NCI-H345 treated with DMSO at 0.1 percent for 48 hours (cell line): ENCODE data around the gene ZFAND4.
"Not testable (repeated sequence)": the region's sequence is repeated elsewhere in the genome, so short reads cannot be mapped to it uniquely, and the experiment has no call there.

ENCODE experiments used
- DNase-seq: peaks from one replicate; lab custom pipeline; 2025; ENCODE audit not compliant: unreplicated experiment; lab: John Stamatoyannopoulos, UW

The ZFAND4 gene

DNA sequence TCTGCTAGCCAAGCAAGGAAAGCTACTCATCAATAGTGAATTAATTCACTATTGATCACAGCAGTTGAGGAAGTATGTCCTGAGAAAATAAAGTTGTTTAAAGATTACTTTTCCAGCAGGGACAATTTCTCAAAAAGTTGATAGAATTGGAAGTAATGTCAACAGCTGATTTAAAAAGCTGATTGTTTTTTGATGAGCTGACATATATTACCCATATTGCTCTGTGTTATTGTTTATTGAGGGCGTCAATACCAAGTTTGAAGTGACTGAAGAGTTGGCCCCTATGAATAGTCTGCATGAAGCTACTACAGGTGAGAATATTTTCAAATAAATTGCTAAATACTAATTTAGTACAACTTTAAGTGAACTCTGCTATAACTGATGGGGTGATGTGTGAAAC, 28.0 kb downstream of the ZFAND4 start:
- no peak for DNase-seq

DNA sequence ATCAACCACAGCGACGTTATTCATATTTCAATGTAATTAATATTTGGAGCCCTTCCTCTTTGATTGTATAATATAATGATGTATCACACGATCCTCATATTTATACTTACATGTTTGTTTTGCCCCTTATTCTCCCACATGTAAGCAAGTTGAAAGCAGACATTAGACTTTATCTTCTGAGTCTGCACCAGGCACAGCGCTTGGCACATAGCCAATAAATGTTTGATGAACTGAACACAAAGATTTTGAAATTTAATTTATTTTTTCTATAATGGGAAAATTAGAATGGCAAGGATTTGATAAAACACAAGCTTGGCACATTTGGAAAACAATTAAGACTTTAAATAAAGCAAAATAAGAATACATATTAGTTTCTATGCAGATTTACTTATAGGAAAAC, 31.6 kb downstream of the ZFAND4 start:
- DNase-seq: no peak

DNA sequence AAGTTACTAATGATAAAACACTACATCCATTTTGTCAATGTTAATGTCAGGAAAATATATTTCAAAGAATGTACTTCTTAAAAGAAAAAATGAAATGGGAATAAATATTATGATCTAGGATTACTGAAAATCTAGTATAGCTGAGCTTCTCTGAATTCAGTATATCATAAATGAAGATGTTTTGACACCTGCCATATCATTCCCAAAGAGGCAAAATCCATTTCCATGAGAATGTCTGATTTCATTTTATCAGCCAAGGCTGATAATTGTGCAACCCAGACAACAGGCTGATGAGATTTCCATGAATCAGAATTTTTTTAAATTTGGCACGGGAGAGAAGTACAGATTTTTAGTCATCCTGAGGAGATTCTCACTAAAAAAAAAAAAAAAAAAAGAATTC, 32.5 kb downstream of the ZFAND4 start:
- DNase-seq: no peak

GRCh38 chr10:45627412-45628048, 45.0 kb downstream of the ZFAND4 start:
- no peak for DNase-seq

DNA sequence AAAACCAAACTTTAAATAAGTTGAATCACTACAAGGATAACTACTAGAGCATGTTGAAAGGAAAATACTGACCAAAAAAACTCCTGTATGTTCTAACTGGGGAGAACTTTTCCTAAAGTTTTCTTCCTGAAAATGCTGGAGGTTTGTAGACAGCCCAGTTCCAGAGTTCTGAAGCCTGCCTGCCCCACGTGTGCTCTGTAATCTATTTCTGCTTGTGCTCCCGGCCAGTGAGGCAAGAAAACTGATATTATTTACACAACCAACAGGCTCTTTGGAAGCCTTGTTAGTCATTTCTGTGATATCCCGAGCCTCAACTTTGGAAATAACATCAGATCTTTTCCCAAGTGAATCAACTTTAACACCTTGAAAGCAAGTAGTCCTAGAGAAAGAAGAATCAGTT, 46.7 kb downstream of the ZFAND4 start:
- no peak for DNase-seq

- no peak for DNase-seq
Measured at GRCh38 chr10:45624724-45625123, 47.8 kb downstream of the ZFAND4 start.

GRCh38 chr10:45614869-45615268, 57.7 kb downstream of the ZFAND4 start:
- no peak for DNase-seq

GRCh38 chr10:45612741-45613140, 59.8 kb downstream of the ZFAND4 start:
- no peak for DNase-seq

DNA sequence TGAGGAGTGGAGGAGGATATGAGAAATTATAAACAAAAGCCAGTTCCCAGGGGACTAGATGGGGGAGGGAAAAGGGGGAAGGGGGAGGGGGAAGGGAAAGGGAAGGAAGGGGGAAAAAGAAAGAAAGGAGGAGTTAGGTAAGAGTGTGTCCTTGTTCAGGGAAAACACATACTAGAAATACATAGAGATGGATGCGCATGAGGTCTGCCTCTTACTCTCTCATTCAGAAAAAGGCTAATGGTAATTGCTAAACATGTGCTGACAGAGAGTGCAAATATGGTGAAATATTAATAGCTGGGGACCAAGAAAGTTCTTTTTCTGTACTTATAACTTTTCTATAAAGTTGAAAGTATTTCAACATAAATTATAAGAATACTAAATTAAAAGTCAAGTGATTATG, 64.5 kb downstream of the ZFAND4 start:
- DNase-seq: no peak

- DNase-seq: no peak
Measured at GRCh38 chr10:45607276-45607675, 65.3 kb downstream of the ZFAND4 start.

GRCh38 chr10:45602836-45603235, 69.7 kb downstream of the ZFAND4 start:
- DNase-seq: no peak

GRCh38 chr10:45602082-45602730, 70.4 kb downstream of the ZFAND4 start:
- DNase-seq: no peak

GRCh38 chr10:45601254-45601930, 71.2 kb downstream of the ZFAND4 start:
- not testable (repeated sequence) for DNase-seq

GRCh38 chr10:45600337-45601253, 72.0 kb downstream of the ZFAND4 start:
- DNase-seq: not testable (repeated sequence)

DNA sequence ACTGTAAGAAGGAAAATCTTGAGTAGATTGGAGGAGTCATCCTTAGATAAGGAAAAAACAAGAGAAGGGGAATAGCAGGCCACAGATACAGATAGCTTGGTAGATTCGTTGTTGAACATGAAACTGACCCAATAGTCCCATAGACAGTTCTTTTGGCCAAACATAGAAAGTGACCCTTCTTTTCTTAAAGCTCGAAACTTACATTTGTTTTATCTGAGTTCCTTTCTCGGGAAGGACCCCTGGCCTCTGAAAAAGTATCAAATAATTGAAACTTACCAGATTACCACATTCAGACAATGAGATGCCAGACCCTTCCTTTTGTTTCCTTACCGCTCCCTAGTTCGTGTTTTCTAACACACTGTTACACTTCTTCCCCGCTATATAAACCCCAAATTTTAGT, 72.9 kb downstream of the ZFAND4 start:
- no peak for DNase-seq

DNA sequence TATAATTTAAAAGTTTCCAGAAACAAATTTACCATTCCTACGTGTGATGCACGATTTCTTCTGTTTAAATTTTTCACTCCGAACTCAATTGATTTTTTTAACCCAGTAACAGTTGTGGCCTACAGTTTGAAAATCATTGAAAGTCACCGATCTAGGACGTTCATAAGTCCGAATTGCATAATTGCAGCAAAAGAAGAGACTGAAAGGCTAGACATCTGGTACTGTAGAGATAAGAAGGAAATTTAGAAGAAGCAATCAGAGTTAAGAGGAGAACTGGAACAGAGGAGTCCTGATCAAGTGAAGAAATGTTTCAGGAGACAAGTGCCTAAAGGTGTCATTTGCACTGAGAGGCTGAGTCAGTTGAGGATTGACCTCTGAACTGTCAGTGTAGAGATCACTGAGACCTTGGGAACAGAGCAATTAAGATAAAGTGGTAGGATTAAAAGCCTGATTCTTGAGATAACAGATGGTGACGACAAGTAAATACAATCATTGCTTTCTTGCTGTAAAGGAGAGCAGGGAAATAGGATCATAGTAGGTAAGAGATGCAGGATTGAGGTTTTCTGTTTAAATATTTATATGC, 73.5 kb downstream of the ZFAND4 start:
- DNase-seq: no peak

DNA sequence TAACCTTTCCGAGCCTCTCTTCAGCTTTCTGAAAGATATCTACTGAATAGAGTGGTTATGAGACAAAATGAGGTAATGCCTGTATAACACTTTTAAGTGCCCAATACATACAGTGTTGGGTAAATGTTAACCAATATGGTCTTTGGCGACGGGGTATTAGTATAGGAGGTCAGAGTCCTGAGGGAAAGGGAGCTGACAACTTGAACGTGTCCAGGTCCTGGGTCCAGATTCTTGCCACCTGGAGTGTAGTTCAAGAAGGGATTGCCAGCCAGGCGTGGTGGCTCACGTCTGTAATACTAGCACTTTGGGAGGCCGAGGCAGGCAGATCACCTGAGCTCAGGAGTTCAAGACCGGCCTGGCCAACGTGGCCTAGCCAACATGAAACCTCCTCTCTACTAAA, 76.0 kb downstream of the ZFAND4 start:
- DNase-seq: no peak

- DNase-seq: peak; percentile 64
Measured at GRCh38 chr10:45594276-45595157, 78.1 kb downstream of the ZFAND4 start.

- DNase-seq: no peak
Measured at GRCh38 chr10:45593938-45594275, 78.7 kb downstream of the ZFAND4 start.

DNA sequence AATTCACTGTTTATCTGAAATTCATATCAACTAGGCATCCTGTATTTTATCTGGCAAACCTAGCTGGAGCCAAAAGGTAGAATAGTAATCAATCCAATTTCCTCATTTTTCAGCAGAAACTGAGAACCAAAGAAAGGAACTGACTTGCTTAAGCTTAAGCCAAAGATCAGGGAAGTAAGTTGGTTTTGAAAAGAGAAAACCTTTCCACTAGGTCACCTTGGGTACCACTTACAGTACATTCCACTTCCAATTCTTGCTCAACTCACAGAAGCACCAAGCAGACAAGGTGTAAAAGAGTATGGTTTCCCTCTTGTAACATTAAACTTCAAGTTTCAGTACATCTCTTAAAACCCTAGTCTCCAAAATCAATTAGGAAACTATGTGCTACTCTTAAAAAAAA, 79.6 kb downstream of the ZFAND4 start:
- DNase-seq: no peak
